ENCODE results near the gene TP53BP1. TPM values are rescaled to one million over a fixed set of nuclear protein-coding genes. Genes with fewer than 3 reads are reported as not detected.

TP53BP1 gene
- total and polyA plus RNA-seq, 2 of the 13 experiments (the other 11 are each of a cell fraction or from before 2014, with no cell fraction given), result 17.1 to 17.4 TPM

DNA sequence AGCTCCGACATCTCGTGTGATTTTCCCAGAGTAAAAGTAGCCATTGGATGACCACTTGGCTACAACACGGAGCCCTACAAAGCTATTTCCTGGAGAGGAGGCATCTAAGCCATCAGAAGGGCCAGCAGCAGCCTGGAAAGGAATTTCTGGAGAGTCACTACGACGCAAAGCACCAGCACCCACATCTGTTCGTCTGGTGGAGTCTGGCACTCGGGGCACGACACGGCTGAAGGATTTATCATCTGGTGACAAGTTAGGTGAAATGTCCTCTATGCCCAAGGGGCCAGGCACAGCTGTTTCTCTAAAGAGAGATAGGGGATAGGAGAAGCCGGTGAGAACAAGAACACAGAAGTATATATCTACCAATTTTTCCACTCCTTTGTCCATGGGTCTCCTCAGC is 72.5 kb downstream of the TP53BP1 start (continued):
- TF ChIP-seq, protein P1, sequence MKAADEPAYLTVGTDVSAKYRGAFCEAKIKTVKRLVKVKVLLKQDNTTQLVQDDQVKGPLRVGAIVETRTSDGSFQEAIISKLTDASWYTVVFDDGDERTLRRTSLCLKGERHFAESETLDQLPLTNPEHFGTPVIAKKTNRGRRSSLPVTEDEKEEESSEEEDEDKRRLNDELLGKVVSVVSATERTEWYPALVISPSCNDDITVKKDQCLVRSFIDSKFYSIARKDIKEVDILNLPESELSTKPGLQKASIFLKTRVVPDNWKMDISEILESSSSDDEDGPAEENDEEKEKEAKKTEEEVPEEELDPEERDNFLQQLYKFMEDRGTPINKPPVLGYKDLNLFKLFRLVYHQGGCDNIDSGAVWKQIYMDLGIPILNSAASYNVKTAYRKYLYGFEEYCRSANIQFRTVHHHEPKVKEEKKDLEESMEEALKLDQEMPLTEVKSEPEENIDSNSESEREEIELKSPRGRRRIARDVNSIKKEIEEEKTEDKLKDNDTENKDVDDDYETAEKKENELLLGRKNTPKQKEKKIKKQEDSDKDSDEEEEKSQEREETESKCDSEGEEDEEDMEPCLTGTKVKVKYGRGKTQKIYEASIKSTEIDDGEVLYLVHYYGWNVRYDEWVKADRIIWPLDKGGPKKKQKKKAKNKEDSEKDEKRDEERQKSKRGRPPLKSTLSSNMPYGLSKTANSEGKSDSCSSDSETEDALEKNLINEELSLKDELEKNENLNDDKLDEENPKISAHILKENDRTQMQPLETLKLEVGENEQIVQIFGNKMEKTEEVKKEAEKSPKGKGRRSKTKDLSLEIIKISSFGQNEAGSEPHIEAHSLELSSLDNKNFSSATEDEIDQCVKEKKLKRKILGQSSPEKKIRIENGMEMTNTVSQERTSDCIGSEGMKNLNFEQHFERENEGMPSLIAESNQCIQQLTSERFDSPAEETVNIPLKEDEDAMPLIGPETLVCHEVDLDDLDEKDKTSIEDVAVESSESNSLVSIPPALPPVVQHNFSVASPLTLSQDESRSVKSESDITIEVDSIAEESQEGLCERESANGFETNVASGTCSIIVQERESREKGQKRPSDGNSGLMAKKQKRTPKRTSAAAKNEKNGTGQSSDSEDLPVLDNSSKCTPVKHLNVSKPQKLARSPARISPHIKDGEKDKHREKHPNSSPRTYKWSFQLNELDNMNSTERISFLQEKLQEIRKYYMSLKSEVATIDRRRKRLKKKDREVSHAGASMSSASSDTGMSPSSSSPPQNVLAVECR (CRISPR knock-in tag; IDR thresholded peaks at IDR 0.05; ENCODE audit: borderline replicate concordance), result no peak
- TF ChIP-seq, protein P2, sequence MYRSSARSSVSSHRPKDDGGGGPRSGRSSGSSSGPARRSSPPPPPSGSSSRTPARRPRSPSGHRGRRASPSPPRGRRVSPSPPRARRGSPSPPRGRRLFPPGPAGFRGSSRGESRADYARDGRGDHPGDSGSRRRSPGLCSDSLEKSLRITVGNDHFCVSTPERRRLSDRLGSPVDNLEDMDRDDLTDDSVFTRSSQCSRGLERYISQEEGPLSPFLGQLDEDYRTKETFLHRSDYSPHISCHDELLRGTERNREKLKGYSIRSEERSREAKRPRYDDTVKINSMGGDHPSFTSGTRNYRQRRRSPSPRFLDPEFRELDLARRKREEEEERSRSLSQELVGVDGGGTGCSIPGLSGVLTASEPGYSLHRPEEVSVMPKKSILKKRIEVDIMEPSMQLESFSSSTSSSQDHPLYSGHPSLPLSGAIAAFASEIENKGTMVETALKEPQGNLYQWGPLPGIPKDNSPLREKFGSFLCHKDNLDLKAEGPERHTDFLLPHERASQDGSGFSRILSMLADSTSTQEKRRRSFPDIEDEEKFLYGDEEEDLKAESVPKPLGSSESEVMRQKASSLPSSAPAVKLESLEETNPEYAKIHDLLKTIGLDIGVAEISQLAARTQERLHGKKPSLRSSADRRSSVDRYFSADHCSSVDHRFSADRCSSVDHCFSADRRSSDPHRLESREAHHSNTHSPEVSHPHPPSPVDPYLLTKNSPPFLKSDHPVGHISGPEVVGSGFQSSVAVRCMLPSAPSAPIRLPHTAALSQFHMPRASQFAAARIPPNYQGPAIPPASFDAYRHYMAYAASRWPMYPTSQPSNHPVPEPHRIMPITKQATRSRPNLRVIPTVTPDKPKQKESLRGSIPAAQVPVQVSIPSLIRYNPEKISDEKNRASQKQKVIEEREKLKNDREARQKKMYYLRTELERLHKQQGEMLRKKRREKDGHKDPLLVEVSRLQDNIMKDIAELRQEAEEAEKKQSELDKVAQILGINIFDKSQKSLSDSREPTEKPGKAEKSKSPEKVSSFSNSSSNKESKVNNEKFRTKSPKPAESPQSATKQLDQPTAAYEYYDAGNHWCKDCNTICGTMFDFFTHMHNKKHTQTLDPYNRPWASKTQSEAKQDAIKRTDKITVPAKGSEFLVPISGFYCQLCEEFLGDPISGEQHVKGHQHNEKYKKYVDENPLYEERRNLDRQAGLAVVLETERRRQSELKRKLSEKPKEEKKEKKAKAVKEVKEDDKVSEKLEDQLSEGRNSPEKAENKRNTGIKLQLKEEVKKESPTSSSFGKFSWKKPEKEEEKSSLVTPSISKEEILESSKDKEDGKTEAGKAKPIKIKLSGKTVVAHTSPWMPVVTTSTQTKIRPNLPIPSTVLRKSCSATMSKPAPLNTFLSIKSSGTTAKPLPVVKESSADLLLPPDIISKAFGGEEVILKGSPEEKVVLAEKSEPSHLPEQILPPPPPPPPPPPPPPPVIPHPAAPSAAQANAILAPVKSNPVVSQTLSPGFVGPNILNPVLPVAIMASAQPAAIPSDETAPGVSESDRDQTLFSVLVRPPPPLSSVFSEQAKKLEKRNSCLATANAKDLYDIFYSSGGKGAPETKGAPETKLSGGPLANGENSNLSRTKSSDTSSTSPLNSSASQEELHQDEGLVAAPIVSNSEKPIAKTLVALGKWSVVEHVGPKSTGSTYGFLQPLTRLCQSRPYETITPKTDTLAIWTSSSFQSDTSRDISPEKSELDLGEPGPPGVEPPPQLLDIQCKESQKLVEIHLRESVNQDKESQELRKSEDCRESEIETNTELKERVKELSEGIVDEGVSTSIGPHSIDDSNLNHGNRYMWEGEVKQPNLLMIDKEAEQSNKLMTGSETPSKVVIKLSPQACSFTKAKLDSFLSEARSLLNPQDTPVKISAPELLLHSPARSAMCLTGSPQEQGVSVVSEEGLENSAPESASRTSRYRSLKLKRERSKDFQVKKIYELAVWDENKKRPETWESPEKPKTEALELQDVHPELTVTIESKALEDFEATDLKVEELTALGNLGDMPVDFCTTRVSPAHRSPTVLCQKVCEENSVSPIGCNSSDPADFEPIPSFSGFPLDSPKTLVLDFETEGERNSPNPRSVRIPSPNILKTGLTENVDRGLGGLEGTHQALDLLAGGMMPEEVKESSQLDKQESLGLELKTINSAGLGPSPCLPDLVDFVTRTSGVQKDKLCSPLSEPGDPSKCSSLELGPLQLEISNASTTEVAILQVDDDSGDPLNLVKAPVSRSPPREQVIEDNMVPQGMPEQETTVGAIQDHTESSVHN (CRISPR knock-in tag; IDR thresholded peaks at IDR 0.05), result no peak
- no peak for TF ChIP-seq FOXP1 (IDR thresholded peaks at IDR 0.05)
- TF ChIP-seq FOXP1 (CRISPR knock-in tag; IDR thresholded peaks at IDR 0.05), result no peak
- TF ChIP-seq STAT5B (CRISPR knock-in tag; IDR thresholded peaks at IDR 0.05), result no peak

Measured in HepG2 (cell line).